ENCODE results near the gene XAF1. TPM values are rescaled to one million over a fixed set of nuclear protein-coding genes. Genes with fewer than 3 reads are reported as not detected.

The XAF1 gene
- 18.6 TPM for total RNA-seq
- long read RNA-seq, partial matches to known transcripts = 2 of 7 reads
- long read RNA-seq, other reads (novel, unspliced or antisense) = 4 of 7 reads

GRCh38 chr17:6755731-6756184 is at the start of gene XAF1:
Gene XAF1, plus strand, starts transcription at chr17:6756046. Its CDS starts 33 bp downstream, at chr17:6756079.
- Histone ChIP-seq H3K4me3 (peak within 1 kb of the TSS; percentile 73), H3K4me1 (peaks cover 69% of the 10 kb centered on the region), H3K27me3 (ENCODE audit: low read depth) (peaks cover 8% of the 10 kb centered on the region), H3K36me3 (peaks cover 20% of the 10 kb centered on the region), H3K27ac (replicated peaks) (peak within 1 kb of the TSS; percentile 95), H3K9me3 (replicated peaks) (no peaks in the 10 kb centered on the region)
- intact Hi-C loops (cut with micrococcal nuclease) = no loop called here
- no peak for TF ChIP-seq CTCF (IDR thresholded peaks at IDR 0.05; ENCODE audit: borderline replicate concordance)
- DNase-seq = peak; percentile 26

GRCh38 chr17:6706499-6706898 is 49.3 kb upstream of the XAF1 start:
- H3K9me3 ChIP-seq (replicated peaks) = no peaks in the 10 kb centered on the region
- intact Hi-C loops (cut with micrococcal nuclease) = no loop called here
- no peak for TF ChIP-seq CTCF (IDR thresholded peaks at IDR 0.05; ENCODE audit: borderline replicate concordance)
- no peaks in the 10 kb centered on the region for H3K36me3 ChIP-seq
- H3K27me3 ChIP-seq (ENCODE audit: low read depth) = peaks cover 98% of the 10 kb centered on the region
- H3K27ac ChIP-seq (replicated peaks) = no peak overlapping the region
- H3K4me1 ChIP-seq = no peaks in the 10 kb centered on the region
- DNase-seq = no peak
- H3K4me3 ChIP-seq = no peak overlapping the region

GRCh38 chr17:6706996-6707395 is 48.9 kb upstream of the XAF1 start:
- no peaks in the 10 kb centered on the region for H3K9me3 ChIP-seq (replicated peaks)
- H3K4me1 ChIP-seq = no peaks in the 10 kb centered on the region
- no peak overlapping the region for H3K4me3 ChIP-seq
- H3K36me3 ChIP-seq = no peaks in the 10 kb centered on the region
- no peak overlapping the region for H3K27ac ChIP-seq (replicated peaks)
- peaks cover 100% of the 10 kb centered on the region for H3K27me3 ChIP-seq (ENCODE audit: low read depth)
- intact Hi-C loops (cut with micrococcal nuclease) = no loop called here
- no peak for DNase-seq
- TF ChIP-seq CTCF (IDR thresholded peaks at IDR 0.05; ENCODE audit: borderline replicate concordance) = no peak

- Histone ChIP-seq H3K4me3 (no peak overlapping the region), H3K27ac (replicated peaks) (no peak overlapping the region), H3K9me3 (replicated peaks) (no peaks in the 10 kb centered on the region), H3K4me1 (peaks cover 13% of the 10 kb centered on the region), H3K36me3 (no peaks in the 10 kb centered on the region), H3K27me3 (ENCODE audit: low read depth) (peaks cover 100% of the 10 kb centered on the region)
- no peak for DNase-seq
- intact Hi-C loops (cut with micrococcal nuclease) = no loop called here
- no peak for TF ChIP-seq CTCF (IDR thresholded peaks at IDR 0.05; ENCODE audit: borderline replicate concordance)
These were observed 47.4 kb upstream of the XAF1 start for GRCh38 chr17:6708357-6708961.

GRCh38 chr17:6710317-6710716 is 45.5 kb upstream of the XAF1 start:
- no peak for DNase-seq
- Histone ChIP-seq H3K27ac (replicated peaks) (no peak overlapping the region), H3K4me3 (no peak overlapping the region), H3K27me3 (ENCODE audit: low read depth) (peaks cover 100% of the 10 kb centered on the region), H3K4me1 (peaks cover 19% of the 10 kb centered on the region), H3K36me3 (no peaks in the 10 kb centered on the region), H3K9me3 (replicated peaks) (peaks cover 13% of the 10 kb centered on the region)
- TF ChIP-seq CTCF (IDR thresholded peaks at IDR 0.05; ENCODE audit: borderline replicate concordance) = no peak
- intact Hi-C loops (cut with micrococcal nuclease) = no loop called here
